ENCODE data around the gene FUS. TPM values are rescaled to one million over a fixed set of nuclear protein-coding genes. Genes with fewer than 3 reads are reported as not detected.

Gene FUS
- total and polyA plus RNA-seq, 2 of the 13 experiments (the other 11 are each of a cell fraction or from before 2014, with no cell fraction given), result 68.1 to 168 TPM

DNA sequence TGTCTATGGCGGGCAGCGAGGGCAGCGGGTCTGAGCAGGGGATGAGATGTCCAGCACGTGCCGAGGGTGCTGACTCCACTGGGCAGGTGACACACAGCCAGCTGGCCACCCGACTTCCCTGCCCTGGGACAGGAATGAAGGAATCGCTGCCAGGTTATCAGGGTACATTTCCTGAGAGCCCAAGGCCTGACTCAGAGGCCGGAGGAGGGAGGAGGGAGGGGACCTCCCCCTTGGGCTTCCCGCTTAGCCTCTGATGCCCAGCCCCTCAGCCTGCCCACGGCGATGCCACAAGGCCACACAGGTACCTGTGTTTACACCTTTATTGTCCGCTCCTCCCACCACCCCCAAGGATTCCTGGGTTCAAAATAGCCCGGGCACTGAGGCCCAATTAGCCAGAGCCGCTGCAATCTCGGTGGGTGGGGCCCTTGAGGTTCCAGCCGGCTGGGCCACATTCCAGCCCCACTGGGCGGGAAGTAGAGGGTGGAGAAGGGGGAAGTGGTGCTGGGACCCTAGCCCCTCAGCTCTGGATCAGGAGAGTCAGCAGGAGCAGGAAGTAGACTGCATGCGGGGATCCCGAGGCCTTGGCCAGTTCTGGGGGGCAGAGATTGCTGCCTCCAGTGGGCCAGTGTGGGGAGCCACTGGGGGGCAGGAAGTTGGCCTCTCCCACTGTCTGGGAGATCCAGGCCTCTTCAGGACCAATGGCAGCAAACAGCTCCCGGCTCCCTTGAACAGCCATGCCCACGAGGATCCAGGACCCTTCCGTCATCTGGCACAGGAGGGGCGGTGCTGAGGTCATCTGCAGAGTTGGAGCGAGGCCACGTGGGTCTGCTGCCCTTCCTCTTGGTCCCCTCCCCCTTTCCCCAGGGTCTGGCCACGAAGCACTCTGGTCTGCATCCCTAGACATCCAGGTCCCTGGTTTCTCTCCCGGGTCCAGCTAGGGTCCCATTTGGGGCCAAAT, 41.0 kb upstream of the FUS start (continued):
- TF ChIP-seq, protein P1, sequence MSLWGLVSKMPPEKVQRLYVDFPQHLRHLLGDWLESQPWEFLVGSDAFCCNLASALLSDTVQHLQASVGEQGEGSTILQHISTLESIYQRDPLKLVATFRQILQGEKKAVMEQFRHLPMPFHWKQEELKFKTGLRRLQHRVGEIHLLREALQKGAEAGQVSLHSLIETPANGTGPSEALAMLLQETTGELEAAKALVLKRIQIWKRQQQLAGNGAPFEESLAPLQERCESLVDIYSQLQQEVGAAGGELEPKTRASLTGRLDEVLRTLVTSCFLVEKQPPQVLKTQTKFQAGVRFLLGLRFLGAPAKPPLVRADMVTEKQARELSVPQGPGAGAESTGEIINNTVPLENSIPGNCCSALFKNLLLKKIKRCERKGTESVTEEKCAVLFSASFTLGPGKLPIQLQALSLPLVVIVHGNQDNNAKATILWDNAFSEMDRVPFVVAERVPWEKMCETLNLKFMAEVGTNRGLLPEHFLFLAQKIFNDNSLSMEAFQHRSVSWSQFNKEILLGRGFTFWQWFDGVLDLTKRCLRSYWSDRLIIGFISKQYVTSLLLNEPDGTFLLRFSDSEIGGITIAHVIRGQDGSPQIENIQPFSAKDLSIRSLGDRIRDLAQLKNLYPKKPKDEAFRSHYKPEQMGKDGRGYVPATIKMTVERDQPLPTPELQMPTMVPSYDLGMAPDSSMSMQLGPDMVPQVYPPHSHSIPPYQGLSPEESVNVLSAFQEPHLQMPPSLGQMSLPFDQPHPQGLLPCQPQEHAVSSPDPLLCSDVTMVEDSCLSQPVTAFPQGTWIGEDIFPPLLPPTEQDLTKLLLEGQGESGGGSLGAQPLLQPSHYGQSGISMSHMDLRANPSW (CRISPR knock-in tag; IDR thresholded peaks at IDR 0.05; ENCODE audit: borderline replicate concordance), result no peak
- TF ChIP-seq ZNF619 (CRISPR knock-in tag; IDR thresholded peaks at IDR 0.05) (no peak), ARNT (IDR thresholded peaks at IDR 0.05) (no peak), TFAP4 (IDR thresholded peaks at IDR 0.05; ENCODE audit: borderline replicate concordance, low read depth) (peak; percentile 52; the same call in 1 of the 2 replicates), ZMAT3 (CRISPR knock-in tag; conservative IDR thresholded peaks at IDR 0.05) (peak; percentile 77), SP140L (CRISPR knock-in tag; IDR thresholded peaks at IDR 0.05; ENCODE audit: borderline replicate concordance) (no peak), HNRNPH1 (optimal IDR thresholded peaks at IDR 0.05; ENCODE audit: low read depth, low read length) (no peak), ZNF547 (CRISPR knock-in tag; IDR thresholded peaks at IDR 0.05) (no peak), NR2F6 (IDR thresholded peaks at IDR 0.05) (no peak), NR2F6 (CRISPR knock-in tag; IDR thresholded peaks at IDR 0.05) (peak; percentile 30; the same call in 1 of the 2 replicates), CREBL2 (CRISPR knock-in tag; IDR thresholded peaks at IDR 0.05; ENCODE audit: borderline replicate concordance) (no peak), EHMT2 (IDR thresholded peaks at IDR 0.05; ENCODE audit: borderline replicate concordance, low read depth, low read length) (no peak), ZNF556 (CRISPR knock-in tag; IDR thresholded peaks at IDR 0.05; ENCODE audit: borderline replicate concordance) (no peak), SNAPC5 (CRISPR knock-in tag; IDR thresholded peaks at IDR 0.05; ENCODE audit: borderline replicate concordance) (no peak), FOXK2 (IDR thresholded peaks at IDR 0.05) (no peak), REXO4 (CRISPR knock-in tag; IDR thresholded peaks at IDR 0.05; ENCODE audit: borderline replicate concordance) (no peak), KDM5A (IDR thresholded peaks at IDR 0.05; ENCODE audit: borderline replicate concordance, low read length) (no peak), ZNF563 (CRISPR knock-in tag; IDR thresholded peaks at IDR 0.05) (no peak; the same call in 1 of the 2 replicates)
- TF ChIP-seq, protein P2, sequence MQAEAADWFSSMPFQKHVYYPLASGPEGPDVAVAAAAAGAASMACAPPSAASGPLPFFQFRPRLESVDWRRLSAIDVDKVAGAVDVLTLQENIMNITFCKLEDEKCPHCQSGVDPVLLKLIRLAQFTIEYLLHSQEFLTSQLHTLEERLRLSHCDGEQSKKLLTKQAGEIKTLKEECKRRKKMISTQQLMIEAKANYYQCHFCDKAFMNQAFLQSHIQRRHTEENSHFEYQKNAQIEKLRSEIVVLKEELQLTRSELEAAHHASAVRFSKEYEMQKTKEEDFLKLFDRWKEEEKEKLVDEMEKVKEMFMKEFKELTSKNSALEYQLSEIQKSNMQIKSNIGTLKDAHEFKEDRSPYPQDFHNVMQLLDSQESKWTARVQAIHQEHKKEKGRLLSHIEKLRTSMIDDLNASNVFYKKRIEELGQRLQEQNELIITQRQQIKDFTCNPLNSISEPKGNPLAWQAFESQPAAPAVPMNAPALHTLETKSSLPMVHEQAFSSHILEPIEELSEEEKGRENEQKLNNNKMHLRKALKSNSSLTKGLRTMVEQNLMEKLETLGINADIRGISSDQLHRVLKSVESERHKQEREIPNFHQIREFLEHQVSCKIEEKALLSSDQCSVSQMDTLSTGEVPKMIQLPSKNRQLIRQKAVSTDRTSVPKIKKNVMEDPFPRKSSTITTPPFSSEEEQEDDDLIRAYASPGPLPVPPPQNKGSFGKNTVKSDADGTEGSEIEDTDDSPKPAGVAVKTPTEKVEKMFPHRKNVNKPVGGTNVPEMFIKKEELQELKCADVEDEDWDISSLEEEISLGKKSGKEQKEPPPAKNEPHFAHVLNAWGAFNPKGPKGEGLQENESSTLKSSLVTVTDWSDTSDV (CRISPR knock-in tag; IDR thresholded peaks at IDR 0.05), result no peak
- TF ChIP-seq, protein P3, sequence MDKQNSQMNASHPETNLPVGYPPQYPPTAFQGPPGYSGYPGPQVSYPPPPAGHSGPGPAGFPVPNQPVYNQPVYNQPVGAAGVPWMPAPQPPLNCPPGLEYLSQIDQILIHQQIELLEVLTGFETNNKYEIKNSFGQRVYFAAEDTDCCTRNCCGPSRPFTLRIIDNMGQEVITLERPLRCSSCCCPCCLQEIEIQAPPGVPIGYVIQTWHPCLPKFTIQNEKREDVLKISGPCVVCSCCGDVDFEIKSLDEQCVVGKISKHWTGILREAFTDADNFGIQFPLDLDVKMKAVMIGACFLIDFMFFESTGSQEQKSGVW (CRISPR knock-in tag; IDR thresholded peaks at IDR 0.05; ENCODE audit: borderline replicate concordance), result no peak

Data from HepG2 (cell line).